NCI-H2171 treated with DMSO at 0.1 percent for 48 hours (cell line): ENCODE measurements around the gene MICOS13.

Experiments used
- DNase-seq: peaks from one replicate; lab custom pipeline; 2025; lab: John Stamatoyannopoulos, UW

Gene MICOS13

DNA sequence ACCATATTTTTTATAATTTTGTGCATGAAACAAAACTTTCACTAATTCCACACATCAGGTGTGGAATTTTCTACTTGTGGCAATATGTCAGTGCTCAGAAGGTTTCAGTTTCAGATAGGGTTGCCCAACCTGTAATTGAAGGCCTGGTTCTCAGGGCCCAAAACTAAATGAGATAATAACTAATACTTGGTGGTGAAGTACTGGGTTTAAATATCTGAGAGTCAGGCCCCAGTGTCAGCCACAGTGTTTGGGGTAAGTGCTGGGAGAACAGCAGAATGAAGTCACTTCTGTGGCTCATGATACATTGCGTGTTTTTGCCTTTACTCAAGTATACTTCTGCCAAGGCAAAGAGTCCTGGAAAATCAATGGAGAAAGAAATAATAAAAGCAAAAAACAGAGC, 51.9 kb downstream of the MICOS13 start:
- no peak for DNase-seq
